ENCODE measurements around the gene KCTD1.

The KCTD1 gene

GRCh38 chr18:26548415-26549262 is at the start of gene KCTD1:
Gene KCTD1, minus strand, starts transcription at chr18:26548553. Its CDS starts 17 bp downstream, at chr18:26548536.
- no peak for DNase-seq

DNA sequence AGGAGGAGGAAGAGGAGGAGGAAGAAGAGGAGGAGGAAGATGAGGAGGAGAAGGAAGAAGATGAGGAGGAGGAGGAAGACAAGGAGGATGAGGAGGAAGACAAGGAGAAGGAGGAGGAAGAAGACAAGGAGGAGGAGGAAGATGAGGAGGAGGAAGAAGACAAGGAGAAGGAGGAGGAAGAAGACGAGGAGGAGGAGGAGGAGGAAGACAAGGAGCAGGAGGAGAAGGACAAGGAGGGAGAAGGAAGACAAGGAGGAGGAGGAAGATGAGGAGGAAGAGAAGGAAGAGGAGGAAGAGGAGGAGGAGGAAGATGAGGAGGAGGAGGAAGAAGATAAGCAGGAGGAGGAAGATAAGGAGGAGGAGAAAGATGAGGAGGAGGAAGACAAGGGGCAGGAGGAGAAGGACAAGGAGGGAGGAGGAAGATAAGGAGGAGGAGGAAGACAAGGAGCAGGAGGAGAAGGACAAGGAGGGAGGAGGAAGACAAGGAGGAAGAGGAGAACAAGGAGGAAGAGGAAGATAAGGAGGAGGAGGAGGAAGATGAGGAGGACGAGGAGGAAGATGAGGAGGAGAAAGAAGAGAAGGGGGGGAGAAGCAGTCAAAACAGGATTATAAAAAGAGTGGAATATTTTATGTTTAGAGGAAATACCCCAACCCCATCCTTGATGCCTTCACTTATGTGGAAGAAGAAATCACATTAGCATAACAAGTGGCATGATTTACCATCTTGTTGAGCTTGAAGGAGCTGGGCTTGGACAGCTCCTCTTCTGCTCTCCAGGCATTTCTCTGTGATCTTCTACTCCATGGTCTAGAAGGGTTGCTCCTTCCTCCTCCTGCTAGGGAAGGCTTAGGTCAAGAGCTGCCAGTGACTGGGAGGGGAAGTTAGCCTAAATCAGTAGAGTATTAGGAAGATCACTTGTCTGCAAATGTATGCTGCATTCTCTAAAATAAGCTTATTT is 45.3 kb upstream of the KCTD1 start:
- no peak for DNase-seq

GRCh38 chr18:26584745-26585144 is 36.4 kb upstream of the KCTD1 start:
- no peak for DNase-seq

DNA sequence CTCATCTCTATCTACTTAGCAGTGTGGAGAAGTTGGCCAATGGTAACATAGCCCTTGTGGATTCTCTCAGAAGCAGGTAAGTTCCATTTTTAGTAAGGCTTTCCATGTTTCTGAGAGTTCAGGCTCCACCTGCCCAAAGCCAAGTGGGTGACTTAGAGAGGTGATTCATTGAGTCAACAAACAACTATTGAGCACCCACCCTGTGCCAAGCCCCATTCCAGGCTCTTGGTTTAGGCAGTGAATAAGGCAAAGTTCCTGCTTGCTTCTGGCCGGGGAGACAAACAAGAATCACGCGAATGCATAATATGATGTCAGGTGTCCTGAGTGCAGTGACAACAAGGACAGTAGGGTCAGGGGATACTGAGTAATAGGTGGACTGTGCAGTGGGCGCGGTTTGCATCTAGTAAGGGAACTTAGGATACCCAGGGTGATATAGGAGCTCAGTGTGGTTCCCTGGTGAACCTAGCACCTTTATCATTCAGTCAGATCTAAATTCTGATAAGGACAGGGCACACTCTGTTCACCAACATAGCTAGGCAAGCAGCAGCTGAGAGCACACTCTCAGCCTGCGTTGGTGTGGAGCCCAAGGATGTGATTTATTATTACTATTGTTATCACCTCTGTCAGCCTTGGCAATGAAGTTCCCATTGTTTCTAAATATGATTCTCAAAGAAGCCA is 31.7 kb upstream of the KCTD1 start:
- no peak for DNase-seq

- DNase-seq: no peak
These were observed 27.5 kb upstream of the KCTD1 start for GRCh38 chr18:26575865-26576217.

DNA sequence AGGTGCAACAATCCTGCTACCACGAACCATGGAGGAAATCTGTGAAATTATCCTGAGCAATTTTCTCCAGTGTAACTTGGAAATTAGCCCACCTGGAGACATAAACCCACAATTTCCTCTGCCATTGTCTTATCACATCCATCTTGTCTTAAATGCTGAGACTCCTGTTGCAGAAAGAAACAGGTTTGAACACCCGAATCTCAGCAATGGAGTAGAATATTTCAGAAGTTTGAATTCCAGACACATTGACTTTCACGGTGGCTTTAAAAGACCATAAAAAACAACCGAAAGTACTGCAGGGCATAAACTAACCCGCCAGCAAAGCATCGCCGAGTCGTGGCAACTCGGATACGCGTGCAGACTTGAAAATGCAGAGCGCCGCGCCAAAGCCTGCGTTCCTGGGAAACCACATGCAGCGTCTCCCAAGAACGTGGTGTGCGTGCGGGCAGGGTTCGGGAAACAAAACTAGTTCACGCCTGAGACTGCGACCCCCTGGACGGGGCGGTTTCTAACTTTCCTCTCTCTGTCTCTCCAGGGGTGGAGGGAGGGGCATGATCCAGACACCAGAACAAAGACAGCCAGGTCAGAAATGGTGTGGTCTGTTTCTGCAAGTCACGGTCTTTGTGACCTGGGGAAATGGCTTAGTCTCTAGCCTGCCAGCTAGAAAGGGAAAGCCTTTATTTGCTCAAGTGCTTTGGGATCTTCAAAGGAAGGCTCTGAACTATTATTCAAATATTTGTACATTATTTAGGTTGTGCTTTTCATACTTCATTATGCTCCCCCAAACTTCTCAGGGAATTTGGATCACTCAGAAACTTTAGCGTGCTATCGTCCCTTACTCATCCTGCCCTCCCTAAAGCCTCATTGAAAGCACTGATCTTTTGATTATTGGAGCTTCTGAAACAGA is 26.9 kb upstream of the KCTD1 start:
- DNase-seq: no peak

GRCh38 chr18:26568926-26569665 is 20.7 kb upstream of the KCTD1 start:
- no peak for DNase-seq

DNA sequence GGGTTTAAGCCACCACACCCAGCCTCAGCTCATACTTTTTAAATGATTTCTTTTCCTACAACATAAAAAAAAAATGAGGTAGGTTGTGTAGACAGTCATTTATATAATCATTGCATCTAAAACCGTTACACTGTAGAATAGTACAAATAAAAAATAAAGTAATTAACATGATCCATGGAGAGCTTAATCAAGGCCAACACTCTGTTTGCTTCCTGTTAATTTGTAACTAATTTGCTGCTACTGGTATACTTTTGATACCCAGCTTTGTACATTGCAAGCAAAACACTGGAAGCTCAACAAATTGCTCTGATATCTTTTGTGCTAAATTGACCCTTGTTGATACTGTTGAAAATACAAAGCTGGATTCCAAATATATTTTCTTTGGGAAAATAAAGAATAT is 20.2 kb upstream of the KCTD1 start:
- DNase-seq: no peak

- DNase-seq: no peak
These were observed 18.7 kb upstream of the KCTD1 start for GRCh38 chr18:26566874-26567555.

- DNase-seq: no peak
These were observed 17.2 kb upstream of the KCTD1 start for GRCh38 chr18:26565514-26565913.

- no peak for DNase-seq
These were observed 14.7 kb upstream of the KCTD1 start for GRCh38 chr18:26563024-26563423.

- no peak for DNase-seq
These were observed 14.2 kb upstream of the KCTD1 start for GRCh38 chr18:26562568-26562967.

GRCh38 chr18:26561769-26562168 is 13.4 kb upstream of the KCTD1 start:
- no peak for DNase-seq

DNA sequence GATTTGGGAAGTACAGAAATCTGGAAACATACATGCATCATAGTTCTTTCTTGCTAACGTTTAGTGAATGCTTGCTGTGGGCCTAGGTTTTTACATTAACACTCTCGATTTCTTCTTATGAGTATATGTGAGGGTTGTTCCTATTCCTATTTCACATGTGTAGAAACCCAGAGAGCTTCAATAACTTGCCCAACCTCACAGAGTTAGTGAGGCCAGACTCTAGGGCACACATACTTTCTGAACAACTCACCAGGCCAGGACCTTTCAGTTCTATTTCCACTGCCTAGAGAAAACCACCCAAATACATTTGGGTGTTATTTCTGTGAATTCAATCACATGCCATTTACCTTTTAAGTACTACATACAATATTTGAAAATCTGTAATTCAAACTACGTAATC is 8.2 kb upstream of the KCTD1 start:
- no peak for DNase-seq

DNA sequence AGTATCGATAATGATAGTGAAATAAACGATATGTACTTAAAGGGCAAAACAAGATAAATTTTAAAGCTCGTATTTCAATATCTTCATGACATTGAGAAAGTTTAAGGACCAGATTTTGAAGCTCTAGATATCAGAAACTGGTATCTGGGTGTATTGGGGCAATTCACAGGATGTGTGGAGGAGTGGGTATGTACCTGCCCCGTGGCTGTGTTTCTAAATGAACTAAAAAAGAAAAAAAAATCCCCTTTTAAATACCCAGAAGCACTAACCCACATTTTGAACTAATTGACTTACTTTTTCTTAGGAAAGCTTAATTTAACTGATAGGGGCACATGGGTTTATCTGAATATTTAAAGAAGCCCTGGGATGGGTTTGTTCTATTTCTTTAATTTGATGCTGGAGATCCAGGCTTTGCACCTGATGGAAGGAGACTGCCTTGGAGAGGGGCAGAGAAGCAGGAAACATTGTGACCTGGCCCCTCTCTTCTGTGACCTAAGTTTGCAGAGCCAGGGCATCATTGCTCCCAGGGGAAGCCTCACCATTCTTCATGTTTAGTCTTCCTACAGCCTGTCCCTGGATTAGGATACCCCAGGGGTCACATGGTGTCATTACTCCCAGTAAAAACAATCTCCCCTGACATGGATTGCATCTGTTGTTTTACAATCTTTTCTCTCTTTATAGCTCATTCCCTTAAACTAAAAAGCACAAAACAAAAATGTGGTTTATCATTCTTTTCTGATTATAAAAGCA is 7.6 kb upstream of the KCTD1 start:
- no peak for DNase-seq

DNA sequence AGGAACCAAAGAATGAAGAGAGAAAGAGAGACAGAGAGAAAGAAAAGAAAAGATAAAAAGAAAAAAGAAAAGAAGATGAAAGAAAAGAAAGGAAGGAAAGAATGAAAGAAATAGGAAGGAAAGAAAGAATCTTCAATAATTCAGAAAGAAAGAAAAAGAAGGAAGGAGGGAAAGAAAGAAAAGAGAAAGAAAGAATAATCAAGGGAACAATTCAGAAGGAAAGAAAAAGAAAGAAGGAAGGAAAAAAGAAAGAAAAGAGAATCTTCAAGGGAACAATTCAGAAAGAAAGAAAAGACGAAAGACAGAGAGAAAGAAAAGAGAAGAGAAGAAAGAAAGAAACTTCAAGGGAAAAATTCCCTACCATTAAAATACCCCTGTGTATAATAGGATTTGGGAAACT is 5.6 kb upstream of the KCTD1 start:
- DNase-seq: no peak

DNA sequence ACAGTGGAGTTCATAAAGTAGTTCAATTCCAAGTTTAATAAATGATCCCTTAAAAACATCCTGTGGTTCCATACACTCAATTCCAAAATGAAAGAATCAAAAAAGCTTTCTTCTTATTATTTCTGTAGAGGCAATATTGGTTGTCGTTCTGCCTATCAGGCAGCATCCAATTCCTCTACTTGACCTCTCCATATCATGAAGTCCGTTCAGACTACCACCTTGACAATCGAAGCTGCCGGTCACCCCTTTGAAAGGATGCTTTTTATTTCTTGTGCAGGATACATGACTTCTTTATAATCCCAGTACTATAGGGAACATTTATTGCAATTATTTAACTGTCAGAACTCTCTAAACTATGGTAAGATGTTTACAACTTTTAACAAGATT is 3.3 kb upstream of the KCTD1 start:
- DNase-seq: no peak

DNA sequence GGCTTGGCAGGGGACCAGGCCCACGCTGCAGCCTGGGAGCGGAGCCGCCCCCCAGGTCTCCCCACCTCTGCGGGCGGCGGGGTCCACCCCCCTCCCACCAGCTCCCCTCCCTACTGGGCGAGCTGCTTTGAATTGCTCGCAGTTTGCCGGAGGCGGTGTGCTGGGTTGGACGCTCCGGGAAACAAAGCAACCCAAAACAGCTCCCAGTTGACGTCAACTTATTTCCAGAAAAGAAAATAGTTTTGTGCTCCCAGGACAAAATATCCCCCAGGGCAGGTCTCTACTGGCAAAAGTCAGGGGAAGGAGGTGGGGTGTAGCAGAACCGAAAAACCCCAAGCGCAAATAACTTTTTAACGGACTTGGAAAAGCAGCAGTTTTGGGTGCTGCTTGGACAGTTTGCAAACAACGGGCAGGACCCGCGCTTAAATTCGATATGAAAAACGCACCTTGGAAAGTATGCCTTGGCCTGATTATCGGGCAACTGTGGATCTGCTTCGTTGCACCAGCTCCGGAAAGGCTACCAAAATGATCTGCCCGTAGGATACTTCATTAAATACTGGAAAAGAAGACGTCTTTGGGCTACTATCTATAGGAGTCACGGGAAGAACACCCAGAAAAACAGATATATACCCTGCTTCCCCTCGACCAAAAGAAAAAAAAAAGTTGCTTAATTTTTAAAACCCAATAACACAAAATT is 2.8 kb upstream of the KCTD1 start:
- DNase-seq: no peak

GRCh38 chr18:26549263-26550094 is 1.1 kb upstream of the KCTD1 start:
- DNase-seq: no peak
